GM18909 (cell line): Measurements from ENCODE around the gene NPS.

Source experiments
- ATAC-seq: cut with Tn5 transposase; IDR thresholded peaks from one replicate; pipeline ENCODE4 v1.9.1; 2021; ENCODE audit warnings: mild to moderate bottlenecking; ENCODE audit not compliant: unreplicated experiment, poor library complexity

Gene NPS, protein sequence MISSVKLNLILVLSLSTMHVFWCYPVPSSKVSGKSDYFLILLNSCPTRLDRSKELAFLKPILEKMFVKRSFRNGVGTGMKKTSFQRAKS

DNA sequence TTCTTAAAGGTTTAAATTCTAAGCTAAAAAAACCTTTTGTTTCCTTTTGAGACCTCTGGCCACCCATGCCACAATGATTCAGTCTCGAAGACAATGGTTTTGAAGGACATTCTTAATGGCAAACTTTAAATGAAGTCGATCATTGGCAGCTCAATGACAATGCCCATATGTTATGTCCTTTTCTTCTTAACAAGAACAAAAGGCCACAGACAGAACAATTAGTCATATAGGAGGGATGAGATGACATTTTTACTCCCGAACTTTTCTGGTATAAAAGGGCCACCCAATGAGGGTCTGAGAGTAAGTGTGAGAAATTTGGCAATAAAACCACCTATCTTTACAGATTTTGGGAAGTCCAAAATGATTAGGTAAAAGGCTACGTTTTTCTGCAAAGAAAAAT lies at the start of gene NPS:
Gene NPS, plus strand, starts transcription at position 301 of the 400 bp plus-strand sequence. Its CDS starts 60 bp downstream, at position 361.
- no peak for ATAC-seq

DNA sequence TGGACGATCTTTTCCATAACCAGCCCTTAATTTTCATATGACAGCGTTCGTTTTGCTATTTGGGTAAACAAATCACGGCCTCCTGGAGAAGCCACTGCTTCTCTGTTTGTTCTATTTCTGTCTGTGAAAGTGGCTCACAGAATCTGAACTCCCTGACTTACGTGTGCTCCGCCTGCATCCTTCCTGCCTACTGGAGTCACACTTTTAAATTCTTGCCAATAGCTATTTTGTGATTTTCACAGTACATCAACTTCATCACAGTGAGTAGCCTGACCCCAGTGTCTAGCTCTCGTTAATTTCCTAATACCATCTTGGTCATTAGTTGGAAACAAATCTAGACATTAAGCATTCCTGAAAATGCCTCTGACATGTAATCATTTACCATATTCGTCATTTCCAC lies 49.0 kb upstream of the NPS start:
- no peak for ATAC-seq

DNA sequence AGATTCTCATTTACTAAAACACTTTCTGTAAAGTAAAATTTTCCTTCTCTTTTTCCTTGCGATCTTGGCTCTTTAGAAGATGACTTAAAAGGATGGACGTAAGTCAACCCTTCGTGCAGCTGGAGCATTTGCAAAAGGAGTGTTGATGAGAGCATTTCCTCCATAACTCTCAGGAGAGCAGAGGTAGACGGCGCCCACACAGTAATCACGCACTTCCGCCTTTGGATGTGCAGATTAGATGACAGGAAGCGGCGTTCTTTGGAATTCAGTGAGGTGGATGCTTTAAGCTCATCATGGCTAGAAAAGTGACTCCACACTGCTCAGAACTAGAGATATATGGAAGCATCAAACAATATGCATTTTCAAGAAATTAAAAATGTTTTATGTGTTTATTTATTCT lies 43.0 kb upstream of the NPS start:
- no peak for ATAC-seq

DNA sequence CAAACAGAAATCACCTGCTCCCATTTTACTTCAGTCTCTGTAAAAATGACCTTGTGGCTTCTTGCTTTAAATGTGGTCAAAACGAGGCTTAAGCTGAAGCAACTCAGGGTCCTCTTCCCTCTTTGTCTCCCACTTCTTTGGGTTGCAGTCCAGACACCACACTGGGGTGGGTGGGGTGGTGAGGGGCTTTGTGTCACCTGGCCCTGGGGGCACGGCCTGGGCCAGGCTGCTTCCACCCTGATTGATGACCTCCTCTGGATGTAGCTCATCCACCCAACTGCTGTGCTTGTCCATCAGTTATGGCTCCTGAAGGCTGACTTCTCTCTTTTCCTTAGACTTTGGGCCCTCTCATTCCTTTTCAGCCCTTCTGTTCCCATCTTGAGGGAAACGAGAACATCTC lies 26.8 kb upstream of the NPS start:
- ATAC-seq: no peak

DNA sequence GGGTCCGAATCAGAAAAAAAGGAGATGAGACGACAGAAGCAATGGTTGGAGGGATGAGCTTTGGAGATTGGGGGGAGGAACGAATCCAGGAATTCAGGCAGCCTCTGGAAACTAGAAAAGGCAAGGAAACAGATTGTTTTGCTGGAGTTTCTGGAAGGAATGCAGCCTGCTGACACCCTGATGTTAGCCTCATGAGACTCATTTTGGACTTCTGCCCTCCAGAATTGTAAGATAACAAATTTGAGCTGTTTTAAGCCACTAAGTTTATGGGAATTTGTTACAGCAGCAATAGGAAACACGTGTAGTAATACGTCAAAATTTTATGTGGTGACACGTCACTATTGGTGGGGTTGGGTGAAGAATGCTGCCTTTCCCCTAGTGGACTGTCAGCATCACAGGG lies 25.6 kb upstream of the NPS start:
- ATAC-seq: no peak

DNA sequence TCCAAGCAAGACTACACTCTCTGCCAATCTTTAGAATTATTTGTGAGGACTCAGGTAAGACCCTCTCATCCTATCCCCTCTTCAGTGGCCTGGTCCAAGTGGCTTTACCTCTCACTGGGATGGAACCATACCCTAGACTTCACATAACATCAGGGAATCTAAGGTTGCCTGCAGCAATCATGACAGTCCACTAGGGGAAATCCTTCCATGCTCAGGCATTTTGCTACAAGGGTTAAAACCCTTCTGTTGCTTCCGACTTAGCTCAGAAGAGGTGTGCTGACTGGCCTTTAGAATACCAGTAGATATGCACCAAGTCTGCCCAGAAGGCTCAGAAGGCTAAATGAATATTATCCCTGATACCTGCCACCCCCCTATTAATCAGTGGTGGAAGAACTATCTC lies 24.9 kb upstream of the NPS start:
- no peak for ATAC-seq

DNA sequence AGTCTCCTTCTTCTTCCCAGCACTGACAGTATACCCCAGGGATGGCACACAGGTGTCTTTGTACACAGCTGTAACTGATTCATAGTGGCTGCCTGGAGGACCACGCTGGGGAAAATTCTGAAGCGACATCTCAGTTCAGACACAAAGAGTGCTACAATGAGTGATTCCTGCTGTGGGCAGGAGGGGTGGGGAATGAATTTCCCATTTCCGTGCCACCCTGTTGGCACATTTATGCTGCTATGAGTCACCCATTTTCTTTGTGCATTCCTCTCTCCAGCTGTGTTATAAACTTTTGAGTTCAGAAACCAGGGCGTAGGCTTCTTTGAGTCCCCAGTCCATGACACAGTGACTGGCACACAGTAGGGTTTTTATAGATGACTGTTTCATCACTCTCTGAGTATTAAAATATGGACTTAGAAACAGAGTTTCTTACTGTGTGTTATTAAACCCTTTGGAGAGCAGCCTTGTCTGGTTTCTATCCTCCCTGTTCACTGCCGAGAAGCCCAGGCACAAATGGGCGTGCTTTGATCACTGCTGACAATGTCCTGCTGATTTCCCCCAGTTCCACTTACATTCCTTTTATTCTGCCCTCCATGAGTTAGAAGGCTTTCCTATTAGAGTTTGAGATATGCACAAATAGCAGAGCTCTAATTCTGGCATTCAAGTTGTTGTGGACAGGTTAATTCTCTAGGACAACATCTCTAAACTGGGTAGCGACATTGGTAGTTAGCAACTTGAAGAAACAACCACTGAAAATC lies 24.0 kb upstream of the NPS start:
- no peak for ATAC-seq

DNA sequence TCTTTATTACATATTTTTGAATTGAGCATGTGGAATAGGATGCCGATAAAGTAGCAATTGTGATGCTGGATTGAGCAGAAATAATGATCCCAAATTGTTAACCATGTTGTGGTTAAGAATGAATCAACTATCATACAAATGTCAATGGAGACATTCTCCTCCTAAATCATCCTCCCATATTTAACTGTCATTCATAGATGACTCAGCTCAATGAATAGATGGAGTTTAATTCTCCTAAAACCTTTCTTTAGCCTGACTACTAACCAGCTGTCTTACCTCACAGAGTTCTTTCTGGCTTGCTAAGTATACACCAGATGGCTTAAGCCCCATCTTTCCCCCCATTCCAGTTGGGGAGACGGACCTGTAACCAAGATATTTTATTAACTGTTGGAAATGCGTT lies 23.4 kb upstream of the NPS start:
- no peak for ATAC-seq

DNA sequence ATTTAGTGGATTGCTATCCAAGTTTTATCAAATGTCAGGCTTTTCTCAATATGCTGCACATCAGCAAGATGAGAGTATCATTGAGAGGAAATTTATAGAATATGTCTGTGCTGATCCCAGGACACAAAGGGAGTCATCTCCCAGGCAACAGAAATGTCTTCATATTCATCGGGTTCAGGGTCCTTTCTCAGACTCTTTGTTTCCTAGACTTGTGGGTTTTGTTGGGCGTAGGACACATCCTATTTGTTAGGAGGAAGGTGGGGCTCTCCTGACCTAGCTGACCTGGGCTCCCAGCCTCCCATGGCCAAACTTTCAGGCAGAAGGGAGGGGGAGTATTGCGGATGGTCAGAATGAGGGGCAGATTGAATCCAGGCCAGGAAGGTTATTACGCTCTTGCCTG lies 22.9 kb upstream of the NPS start:
- ATAC-seq: no peak

DNA sequence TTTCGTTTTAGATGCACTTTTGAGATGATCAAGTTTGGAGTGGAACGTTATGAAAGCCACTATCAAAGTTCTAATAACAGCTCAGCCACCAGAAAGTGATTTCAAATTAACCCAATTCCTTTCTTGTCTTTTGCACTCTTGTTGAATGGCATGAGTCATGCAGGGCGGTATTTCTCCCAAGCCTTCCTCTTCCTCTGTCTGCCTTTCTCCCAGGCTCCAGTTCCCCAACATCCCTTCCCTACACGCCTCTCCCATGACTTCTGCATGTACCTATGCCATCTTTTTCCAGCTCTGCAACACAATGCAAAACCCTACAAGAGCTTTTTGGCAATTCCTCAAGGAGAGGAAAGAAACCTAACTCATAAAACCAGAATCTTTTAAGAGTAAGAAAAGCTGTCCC lies 21.8 kb upstream of the NPS start:
- no peak for ATAC-seq

DNA sequence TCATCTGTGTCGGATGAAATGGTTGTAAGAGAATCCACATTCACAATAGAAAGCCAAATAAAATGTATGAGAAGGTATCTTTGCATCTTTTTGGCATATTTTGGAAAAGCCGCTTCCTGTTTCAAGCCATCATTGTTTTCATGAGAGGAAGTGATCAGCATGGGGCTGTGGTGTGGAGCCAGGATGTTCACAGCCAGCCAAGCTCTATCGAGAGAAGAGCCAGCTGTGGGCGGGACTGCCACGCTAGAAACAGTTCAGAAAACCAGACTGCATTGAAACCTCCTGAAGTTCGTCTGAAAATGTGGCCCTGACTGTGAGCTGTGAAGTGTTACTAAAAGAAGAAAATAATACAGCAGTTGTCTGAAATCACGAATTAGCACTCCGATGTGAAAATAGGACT lies 21.2 kb upstream of the NPS start:
- ATAC-seq: no peak

DNA sequence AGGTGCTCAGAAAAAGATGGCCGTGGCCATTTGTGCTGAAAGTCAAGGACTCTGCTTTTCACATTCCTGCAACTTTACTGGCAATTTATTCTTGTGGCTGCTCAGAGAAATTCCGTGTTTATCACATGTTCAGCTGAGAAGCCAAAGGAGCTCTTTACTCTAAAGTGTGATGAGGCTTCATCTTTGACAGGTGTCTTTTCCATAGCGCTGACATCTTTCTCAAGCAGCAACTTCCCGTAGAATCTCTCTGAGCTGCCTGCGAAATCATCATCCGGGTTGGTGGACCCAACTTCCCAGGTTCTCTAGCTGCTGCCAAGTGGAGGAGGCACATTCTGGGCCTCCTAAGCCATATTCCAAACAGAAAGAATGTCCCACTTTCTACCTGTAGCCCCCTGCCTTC lies 16.9 kb upstream of the NPS start:
- ATAC-seq: no peak

DNA sequence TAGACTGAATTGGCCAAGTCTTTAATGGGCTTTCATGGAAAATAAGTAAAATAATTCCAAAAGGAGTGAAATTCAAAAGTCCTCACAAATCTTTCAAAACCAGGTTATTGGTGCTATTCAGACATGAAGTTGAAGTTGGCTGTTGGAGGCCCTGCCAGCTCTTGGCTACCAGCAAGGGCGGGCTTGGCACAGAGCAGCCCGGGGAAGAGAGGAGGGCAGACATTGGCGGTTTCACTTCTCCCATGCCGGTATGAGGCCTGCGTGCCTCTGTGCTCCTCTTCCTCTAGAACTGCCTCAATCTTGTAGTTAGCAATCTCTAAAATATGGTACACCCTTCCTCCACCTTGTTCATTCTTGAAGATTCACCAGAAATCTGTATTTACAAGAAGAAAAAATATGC lies 16.4 kb upstream of the NPS start:
- ATAC-seq: no peak

DNA sequence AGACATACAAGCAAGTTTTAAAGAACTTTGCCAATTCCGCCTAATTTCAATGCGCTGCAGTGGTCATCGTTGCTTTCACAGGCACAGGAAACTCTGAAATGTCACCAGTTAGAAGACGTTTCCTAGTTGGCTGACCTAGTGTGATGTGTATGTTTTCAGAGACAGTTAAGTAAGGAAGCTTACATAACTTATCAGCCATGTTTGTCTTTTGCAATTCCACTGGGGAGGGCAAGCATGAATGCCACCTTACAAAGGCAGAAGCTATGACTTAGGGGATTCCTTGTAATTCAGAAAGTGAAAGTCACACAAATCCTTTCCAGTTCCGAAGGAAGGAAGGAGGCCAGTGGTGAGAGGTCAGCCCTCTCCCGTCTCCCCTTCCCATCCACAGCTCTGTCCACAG lies 15.0 kb upstream of the NPS start:
- ATAC-seq: no peak

DNA sequence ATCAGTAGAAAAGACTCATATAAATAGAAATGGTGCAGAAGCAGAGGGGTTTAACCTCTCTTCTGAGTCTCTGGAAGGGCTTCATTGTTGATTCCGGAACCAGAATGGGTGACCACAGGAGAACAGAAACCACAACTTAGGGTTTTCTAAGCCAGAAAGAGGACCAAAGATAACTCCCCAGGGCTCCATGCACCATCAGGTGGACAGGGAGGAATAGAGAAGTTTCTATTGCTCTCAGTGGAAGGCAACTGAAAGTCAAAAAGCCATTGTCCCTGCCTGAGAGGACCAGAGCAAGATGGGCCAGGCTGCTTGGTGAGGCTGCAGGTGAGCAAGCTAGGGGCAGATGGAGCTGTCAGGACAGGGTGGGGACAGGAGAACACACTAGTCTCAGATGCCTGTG lies 14.6 kb upstream of the NPS start:
- no peak for ATAC-seq

DNA sequence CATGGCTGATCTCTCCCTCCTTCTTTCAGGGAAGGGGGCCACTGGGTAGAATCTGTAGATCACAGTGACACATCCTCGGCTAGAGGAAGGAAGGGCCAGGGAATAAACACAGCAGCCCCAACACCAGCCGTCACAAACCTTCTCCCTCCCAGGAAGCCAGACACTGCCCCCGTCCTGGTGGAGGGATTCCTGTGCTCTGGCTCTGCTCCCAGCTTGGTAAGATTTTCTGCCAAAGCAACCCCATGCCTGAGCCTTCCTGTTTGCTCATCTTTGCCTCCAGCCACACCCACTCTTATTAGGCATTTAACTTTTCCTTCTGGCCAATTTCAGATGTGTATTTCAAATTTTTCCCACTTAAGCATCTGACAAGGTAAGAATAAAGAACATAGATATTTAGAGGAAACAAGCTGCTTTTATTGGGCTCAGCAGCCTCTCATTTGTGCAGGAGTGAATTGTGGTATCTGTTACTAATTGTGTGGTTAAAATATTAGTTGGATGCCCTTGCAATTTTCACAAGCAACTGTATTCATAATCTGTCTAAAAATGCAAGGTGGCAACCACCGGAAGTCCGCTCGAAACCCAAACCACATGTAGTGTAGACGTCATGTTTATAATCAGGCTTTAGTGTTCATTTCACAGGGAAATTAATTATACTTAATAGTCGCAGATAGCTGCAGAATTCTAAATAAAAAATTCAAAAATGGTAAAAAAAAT lies 13.2 kb upstream of the NPS start:
- ATAC-seq: no peak

DNA sequence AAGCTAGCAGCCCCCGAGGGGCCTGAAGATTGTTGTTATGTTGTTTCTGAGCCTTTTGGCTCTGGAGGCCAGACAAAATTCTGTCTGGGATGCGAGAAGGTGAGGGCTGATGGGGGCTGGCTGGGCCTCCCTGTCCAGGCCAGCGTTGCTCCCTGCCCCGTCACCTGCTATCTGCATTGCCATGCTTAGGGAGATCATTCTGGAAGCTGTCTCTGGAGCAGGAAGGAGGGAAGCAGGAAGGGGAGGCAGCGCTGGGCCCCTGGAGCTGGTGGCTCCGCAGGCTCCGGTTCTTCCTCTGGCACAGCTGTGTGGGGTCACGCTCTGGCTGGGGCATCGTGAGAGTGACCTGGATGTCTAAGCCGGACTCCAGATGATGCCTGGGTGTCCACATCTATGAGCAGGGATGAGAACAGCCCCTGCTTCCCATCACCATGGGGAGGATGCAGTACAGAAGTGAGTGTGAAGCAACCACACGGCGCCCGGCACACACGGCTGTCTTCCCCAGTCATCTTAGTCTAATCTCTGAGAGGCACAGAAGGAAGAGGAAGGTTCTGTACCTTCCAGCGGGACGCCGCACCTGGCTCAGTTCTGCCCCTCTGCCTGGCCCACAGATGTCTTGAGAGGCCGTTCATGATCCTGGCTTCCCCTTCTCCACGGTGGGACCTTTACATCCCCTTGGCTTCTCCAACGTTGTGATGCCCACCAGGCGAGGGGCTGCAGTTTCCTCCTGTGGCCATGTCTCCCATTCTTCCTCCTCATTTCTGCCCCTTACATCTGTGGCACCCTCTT lies 11.9 kb upstream of the NPS start:
- ATAC-seq: no peak

DNA sequence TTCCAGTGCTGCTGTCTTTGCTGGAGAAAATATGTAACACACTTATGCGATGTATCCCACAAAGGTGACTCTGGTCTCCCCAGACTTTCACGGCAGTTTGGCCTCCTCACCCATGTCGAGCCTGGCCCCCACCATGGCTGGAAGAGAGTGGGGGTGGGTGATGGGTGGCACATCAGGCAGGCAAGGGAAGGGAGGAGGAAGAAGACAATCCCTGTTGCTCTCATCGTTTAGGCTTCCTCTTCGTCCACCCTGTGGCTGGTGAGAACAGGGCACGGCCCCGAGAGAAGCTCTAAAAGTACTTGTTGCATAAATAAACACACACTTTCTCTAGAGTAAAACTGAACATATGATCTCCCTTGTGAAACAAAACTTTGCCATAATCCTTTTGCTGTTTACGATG lies 11.2 kb upstream of the NPS start:
- no peak for ATAC-seq

DNA sequence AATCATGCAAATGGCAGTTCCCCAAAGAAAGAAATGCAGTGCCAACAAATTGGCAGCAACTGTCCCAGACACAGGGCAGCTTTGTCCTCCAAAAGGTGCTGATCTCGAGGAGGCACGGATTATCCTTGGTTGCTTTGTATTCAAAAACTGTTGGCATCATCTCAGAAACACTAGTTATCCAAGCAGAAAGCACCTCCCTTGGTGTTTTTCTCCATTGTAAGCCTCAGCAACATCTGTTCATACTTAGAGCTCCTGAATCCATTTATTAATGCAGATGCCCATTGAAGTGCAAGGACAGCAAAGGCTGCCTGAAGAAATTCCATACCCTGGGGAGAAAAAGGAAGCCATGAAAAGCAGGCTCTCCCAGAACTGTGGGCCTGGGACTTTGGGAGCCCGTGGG lies 1.1 kb upstream of the NPS start:
- ATAC-seq: no peak

DNA sequence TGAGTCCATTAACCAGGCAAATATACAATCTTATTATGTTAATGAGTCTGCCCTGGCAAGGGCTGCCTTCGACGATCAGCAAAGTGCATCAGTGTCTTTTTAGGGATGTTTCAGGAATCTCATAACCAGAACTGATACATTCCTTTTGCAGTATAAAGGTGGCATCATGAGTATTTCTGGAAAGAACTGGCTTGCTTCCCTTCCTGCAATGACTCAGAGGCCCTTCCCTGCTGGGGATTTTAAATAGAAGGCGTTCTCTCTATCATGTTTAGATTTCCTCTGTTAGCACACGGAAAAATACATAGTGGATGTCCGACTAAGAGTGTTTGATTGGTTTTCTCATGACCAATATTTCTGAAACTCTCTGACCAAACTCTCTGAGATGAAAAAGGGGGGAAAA lies 1.8 kb downstream of the NPS start:
- no peak for ATAC-seq

DNA sequence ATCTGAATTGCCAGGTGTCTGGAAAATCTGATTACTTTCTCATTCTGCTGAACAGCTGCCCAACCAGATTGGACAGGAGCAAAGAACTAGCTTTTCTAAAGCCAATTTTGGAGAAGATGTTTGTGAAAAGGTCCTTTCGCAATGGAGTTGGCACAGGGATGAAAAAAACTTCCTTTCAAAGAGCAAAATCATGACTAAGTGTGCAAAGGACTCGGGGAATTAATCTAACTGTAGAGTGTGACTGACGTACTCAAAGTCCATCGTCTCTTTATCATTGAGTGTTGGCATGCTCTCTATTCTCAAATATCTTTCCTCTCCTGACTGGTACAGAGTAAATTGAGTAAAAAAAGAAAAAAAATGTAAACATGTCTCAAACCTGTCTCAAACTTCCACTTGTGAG lies 3.3 kb downstream of the NPS start:
- no peak for ATAC-seq
